ENCODE measurements around the gene STRIT1. TPM values are rescaled to one million over a fixed set of nuclear protein-coding genes. Genes with fewer than 3 reads are reported as not detected.

STRIT1 gene
- polyA plus RNA-seq, 1 donor from 2014 or later: 1.2 TPM

DNA sequence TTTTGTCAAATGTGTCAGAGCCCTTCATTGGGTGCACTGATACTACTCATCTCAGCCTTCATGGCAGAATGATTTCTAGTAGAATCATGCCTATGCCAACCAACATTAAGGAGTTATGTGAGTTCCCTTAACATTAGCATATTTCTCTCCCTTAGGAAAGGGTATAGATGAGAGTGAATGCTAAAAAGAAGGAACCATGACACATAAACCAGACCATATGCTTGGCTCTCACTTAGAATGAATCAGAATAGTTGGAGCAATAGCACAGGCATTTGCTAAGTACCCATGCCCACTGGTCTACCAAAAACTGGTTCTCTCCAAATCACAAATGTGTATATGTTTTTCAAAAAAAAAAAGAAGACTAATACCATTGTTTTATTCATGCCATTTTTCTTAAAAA, 51.1 kb downstream of the STRIT1 start:
- Histone ChIP-seq H3K79me2 (replicated peaks; ENCODE audit: insufficient read depth, low read length) (no peaks in the 10 kb centered on the region), H3K9ac (ENCODE audit: low read length) (no peak overlapping the region), H3K4me2 (ENCODE audit: low read length) (no peak overlapping the region), H4K20me1 (ENCODE audit: insufficient read depth) (no peaks in the 10 kb centered on the region), H3K36me3 (ENCODE audit: insufficient read depth, low read length) (no peaks in the 10 kb centered on the region), H3F3A (ENCODE audit: insufficient read depth, low read length, poor library complexity, severe bottlenecking) (no peaks in the 10 kb centered on the region), H3K9me3 (ENCODE audit: low read length) (no peaks in the 10 kb centered on the region), H3K9me2 (ENCODE audit: insufficient read depth, low read length) (no peaks in the 10 kb centered on the region), H2AFZ (ENCODE audit: low read depth, low read length) (no peak overlapping the region), H3K27ac (ENCODE audit: low read length) (no peak overlapping the region), H3K4me3 (ENCODE audit: low read length) (no peak overlapping the region), H3K27me3 (ENCODE audit: insufficient read depth, low read depth, low read length) (no peaks in the 10 kb centered on the region)
- no peak for TF ChIP-seq EP300 (conservative IDR thresholded peaks at IDR 0.05; ENCODE audit: poor library complexity, severe bottlenecking)
- no peak for TF ChIP-seq RAD21 (conservative IDR thresholded peaks at IDR 0.05)
- no peak for TF ChIP-seq POLR2AphosphoS5 (IDR thresholded peaks at IDR 0.05)
- TF ChIP-seq TAF1 (IDR thresholded peaks at IDR 0.05; ENCODE audit: low read depth): no peak
- TF ChIP-seq, protein P1, sequence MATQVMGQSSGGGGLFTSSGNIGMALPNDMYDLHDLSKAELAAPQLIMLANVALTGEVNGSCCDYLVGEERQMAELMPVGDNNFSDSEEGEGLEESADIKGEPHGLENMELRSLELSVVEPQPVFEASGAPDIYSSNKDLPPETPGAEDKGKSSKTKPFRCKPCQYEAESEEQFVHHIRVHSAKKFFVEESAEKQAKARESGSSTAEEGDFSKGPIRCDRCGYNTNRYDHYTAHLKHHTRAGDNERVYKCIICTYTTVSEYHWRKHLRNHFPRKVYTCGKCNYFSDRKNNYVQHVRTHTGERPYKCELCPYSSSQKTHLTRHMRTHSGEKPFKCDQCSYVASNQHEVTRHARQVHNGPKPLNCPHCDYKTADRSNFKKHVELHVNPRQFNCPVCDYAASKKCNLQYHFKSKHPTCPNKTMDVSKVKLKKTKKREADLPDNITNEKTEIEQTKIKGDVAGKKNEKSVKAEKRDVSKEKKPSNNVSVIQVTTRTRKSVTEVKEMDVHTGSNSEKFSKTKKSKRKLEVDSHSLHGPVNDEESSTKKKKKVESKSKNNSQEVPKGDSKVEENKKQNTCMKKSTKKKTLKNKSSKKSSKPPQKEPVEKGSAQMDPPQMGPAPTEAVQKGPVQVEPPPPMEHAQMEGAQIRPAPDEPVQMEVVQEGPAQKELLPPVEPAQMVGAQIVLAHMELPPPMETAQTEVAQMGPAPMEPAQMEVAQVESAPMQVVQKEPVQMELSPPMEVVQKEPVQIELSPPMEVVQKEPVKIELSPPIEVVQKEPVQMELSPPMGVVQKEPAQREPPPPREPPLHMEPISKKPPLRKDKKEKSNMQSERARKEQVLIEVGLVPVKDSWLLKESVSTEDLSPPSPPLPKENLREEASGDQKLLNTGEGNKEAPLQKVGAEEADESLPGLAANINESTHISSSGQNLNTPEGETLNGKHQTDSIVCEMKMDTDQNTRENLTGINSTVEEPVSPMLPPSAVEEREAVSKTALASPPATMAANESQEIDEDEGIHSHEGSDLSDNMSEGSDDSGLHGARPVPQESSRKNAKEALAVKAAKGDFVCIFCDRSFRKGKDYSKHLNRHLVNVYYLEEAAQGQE (IDR thresholded peaks at IDR 0.05; ENCODE audit: borderline replicate concordance): no peak
- TF ChIP-seq, protein P2, sequence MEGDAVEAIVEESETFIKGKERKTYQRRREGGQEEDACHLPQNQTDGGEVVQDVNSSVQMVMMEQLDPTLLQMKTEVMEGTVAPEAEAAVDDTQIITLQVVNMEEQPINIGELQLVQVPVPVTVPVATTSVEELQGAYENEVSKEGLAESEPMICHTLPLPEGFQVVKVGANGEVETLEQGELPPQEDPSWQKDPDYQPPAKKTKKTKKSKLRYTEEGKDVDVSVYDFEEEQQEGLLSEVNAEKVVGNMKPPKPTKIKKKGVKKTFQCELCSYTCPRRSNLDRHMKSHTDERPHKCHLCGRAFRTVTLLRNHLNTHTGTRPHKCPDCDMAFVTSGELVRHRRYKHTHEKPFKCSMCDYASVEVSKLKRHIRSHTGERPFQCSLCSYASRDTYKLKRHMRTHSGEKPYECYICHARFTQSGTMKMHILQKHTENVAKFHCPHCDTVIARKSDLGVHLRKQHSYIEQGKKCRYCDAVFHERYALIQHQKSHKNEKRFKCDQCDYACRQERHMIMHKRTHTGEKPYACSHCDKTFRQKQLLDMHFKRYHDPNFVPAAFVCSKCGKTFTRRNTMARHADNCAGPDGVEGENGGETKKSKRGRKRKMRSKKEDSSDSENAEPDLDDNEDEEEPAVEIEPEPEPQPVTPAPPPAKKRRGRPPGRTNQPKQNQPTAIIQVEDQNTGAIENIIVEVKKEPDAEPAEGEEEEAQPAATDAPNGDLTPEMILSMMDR (IDR thresholded peaks at IDR 0.05; ENCODE audit: poor library complexity, severe bottlenecking): no peak
- no peak for TF ChIP-seq SMC3 (conservative IDR thresholded peaks at IDR 0.05; ENCODE audit: poor library complexity)
- TF ChIP-seq MXI1 (conservative IDR thresholded peaks at IDR 0.05; ENCODE audit: poor library complexity, severe bottlenecking): no peak
- no peak for TF ChIP-seq EZH2 (IDR thresholded peaks at IDR 0.05; ENCODE audit: borderline replicate concordance, insufficient read depth, low read length, poor library complexity, severe bottlenecking)

DNA sequence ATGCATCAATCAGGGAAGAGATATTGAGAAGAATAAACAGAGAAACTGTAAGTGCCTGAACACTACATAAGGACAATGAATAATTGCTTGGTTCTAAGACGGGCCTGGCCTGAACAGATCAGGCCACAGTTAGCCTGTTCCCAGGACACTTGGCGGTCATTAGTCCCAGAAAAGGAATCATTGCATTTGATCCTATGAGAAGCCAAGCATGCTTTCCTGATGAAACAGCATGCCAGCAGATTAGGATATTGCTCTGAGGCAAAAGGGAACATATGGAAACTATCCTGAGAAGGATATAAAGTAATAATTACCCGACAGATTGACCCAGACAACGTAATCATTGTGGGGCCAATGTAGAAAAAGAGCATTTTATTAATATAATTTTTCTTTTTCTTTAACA, 51.9 kb downstream of the STRIT1 start:
- H3K27ac ChIP-seq (ENCODE audit: low read length): no peak overlapping the region
- H4K20me1 ChIP-seq (ENCODE audit: insufficient read depth): no peaks in the 10 kb centered on the region
- no peak overlapping the region for H3K9ac ChIP-seq (ENCODE audit: low read length)
- H3K4me3 ChIP-seq (ENCODE audit: low read length): no peak overlapping the region
- H3K4me2 ChIP-seq (ENCODE audit: low read length): no peak overlapping the region
- TF ChIP-seq MXI1 (conservative IDR thresholded peaks at IDR 0.05; ENCODE audit: poor library complexity, severe bottlenecking): no peak
- no peak for TF ChIP-seq POLR2AphosphoS5 (IDR thresholded peaks at IDR 0.05)
- no peak for TF ChIP-seq SMC3 (conservative IDR thresholded peaks at IDR 0.05; ENCODE audit: poor library complexity)
- no peak for TF ChIP-seq RAD21 (conservative IDR thresholded peaks at IDR 0.05)
- no peak for TF ChIP-seq TAF1 (IDR thresholded peaks at IDR 0.05; ENCODE audit: low read depth)
- TF ChIP-seq, protein P2 (IDR thresholded peaks at IDR 0.05; ENCODE audit: poor library complexity, severe bottlenecking): no peak
- no peak for TF ChIP-seq EP300 (conservative IDR thresholded peaks at IDR 0.05; ENCODE audit: poor library complexity, severe bottlenecking)
- no peak for TF ChIP-seq EZH2 (IDR thresholded peaks at IDR 0.05; ENCODE audit: borderline replicate concordance, insufficient read depth, low read length, poor library complexity, severe bottlenecking)
- TF ChIP-seq, protein P1 (IDR thresholded peaks at IDR 0.05; ENCODE audit: borderline replicate concordance): no peak
- H3K9me2 ChIP-seq (ENCODE audit: insufficient read depth, low read length): no peaks in the 10 kb centered on the region
- no peaks in the 10 kb centered on the region for H3F3A ChIP-seq (ENCODE audit: insufficient read depth, low read length, poor library complexity, severe bottlenecking)
- no peaks in the 10 kb centered on the region for H3K9me3 ChIP-seq (ENCODE audit: low read length)
- no peaks in the 10 kb centered on the region for H3K79me2 ChIP-seq (replicated peaks; ENCODE audit: insufficient read depth, low read length)
- no peak overlapping the region for H2AFZ ChIP-seq (ENCODE audit: low read depth, low read length)
- no peaks in the 10 kb centered on the region for H3K36me3 ChIP-seq (ENCODE audit: insufficient read depth, low read length)
- no peaks in the 10 kb centered on the region for H3K27me3 ChIP-seq (ENCODE audit: insufficient read depth, low read depth, low read length)

Data from neural cell (in vitro differentiated cells).